CD4-positive, alpha-beta T cell treated with Interleukin-1 beta for 1 hour (primary cell): ENCODE results near the gene PADI4.
"Not testable (repeated sequence)": the region's sequence is repeated elsewhere in the genome, so short reads cannot be mapped to it uniquely, and the experiment has no call there.

Experiments
- DNase-seq, 2 donors: peaks; one replicate each; pipeline ENCODE4 v3.0.0-alpha.2; 2020 to 2022

PADI4 gene

GRCh38 chr1:17397910-17398695, 90.1 kb downstream of the PADI4 start:
- DNase-seq = peak in 1 of 2 donors; percentile 23

- DNase-seq = no peak
Observed at GRCh38 chr1:17400725-17401341, 92.8 kb downstream of the PADI4 start.

- DNase-seq = no peak
Observed at GRCh38 chr1:17401841-17402240, 93.8 kb downstream of the PADI4 start.

GRCh38 chr1:17403081-17403480, 95.1 kb downstream of the PADI4 start:
- DNase-seq = no peak

GRCh38 chr1:17404034-17404684, 96.2 kb downstream of the PADI4 start:
- DNase-seq = no peak

GRCh38 chr1:17404820-17405219, 96.8 kb downstream of the PADI4 start:
- DNase-seq = no peak

- DNase-seq = peak; percentile 26 to 50
Observed at GRCh38 chr1:17405898-17406759, 98.1 kb downstream of the PADI4 start.

- DNase-seq = not testable (repeated sequence)
Observed at GRCh38 chr1:17406760-17407475, 98.9 kb downstream of the PADI4 start.

- not testable (repeated sequence) for DNase-seq
Observed at GRCh38 chr1:17407786-17408514, 100.0 kb downstream of the PADI4 start.

GRCh38 chr1:17409391-17409811, 101.4 kb downstream of the PADI4 start:
- DNase-seq = no peak

GRCh38 chr1:17412093-17412870, 104.3 kb downstream of the PADI4 start:
- no peak for DNase-seq
